HG02798 (cell line): Measurements from ENCODE around the gene RABGAP1.

Source experiments
- ATAC-seq: cut with Tn5 transposase; IDR thresholded peaks from one replicate; pipeline ENCODE4 v1.9.1; 2021; ENCODE audit warnings: mild to moderate bottlenecking; ENCODE audit not compliant: unreplicated experiment, poor library complexity

Gene RABGAP1

GRCh38 chr9:123104807-123105206 lies 164.0 kb downstream of the RABGAP1 start:
- ATAC-seq, result no peak

GRCh38 chr9:123105490-123105889 lies 164.7 kb downstream of the RABGAP1 start:
- no peak for ATAC-seq

- ATAC-seq, result no peak
Observed at GRCh38 chr9:123107639-123108285, 166.9 kb downstream of the RABGAP1 start.

- ATAC-seq, result no peak
Observed at GRCh38 chr9:123108976-123109375, 168.2 kb downstream of the RABGAP1 start.

- ATAC-seq, result no peak
Observed at GRCh38 chr9:123109540-123110279, 168.9 kb downstream of the RABGAP1 start.

- no peak for ATAC-seq
Observed at GRCh38 chr9:123111427-123112014, 170.7 kb downstream of the RABGAP1 start.

- no peak for ATAC-seq
Observed at GRCh38 chr9:123112015-123112975, 171.5 kb downstream of the RABGAP1 start.

- no peak for ATAC-seq
Observed at GRCh38 chr9:123113185-123113584, 172.4 kb downstream of the RABGAP1 start.

GRCh38 chr9:123115146-123115913 lies 174.5 kb downstream of the RABGAP1 start:
- ATAC-seq, result no peak

- ATAC-seq, result no peak
Observed at GRCh38 chr9:123116036-123116435, 175.2 kb downstream of the RABGAP1 start.

- no peak for ATAC-seq
Observed at GRCh38 chr9:123119566-123119965, 178.7 kb downstream of the RABGAP1 start.

GRCh38 chr9:123120131-123120530 lies 179.3 kb downstream of the RABGAP1 start:
- ATAC-seq, result no peak

GRCh38 chr9:123120953-123121352 lies 180.1 kb downstream of the RABGAP1 start:
- ATAC-seq, result no peak

- no peak for ATAC-seq
Observed at GRCh38 chr9:123121457-123121856, 180.6 kb downstream of the RABGAP1 start.

- no peak for ATAC-seq
Observed at GRCh38 chr9:123127512-123128075, 186.8 kb downstream of the RABGAP1 start.

- no peak for ATAC-seq
Observed at GRCh38 chr9:123128591-123128990, 187.8 kb downstream of the RABGAP1 start.

GRCh38 chr9:123129423-123129822 lies 188.6 kb downstream of the RABGAP1 start:
- no peak for ATAC-seq

- ATAC-seq, result no peak
Observed at GRCh38 chr9:123131258-123131657, 190.4 kb downstream of the RABGAP1 start.

- ATAC-seq, result no peak
Observed at GRCh38 chr9:123131993-123132392, 191.2 kb downstream of the RABGAP1 start.
